GM19099 (cell line): ENCODE results near the gene FRMD8.

ENCODE experiments used
- POLR2A ChIP-seq: IDR thresholded peaks from 3 replicates; pipeline ENCODE4 v1.6.1; 2011; ENCODE audit warnings: low read depth; ENCODE audit not compliant: insufficient read length; ENCODE audit errors: extremely low read depth

Gene FRMD8

GRCh38 chr11:65421794-65422632 is 35.6 kb downstream of the FRMD8 start:
- peak; percentile 56 for TF ChIP-seq POLR2A

DNA sequence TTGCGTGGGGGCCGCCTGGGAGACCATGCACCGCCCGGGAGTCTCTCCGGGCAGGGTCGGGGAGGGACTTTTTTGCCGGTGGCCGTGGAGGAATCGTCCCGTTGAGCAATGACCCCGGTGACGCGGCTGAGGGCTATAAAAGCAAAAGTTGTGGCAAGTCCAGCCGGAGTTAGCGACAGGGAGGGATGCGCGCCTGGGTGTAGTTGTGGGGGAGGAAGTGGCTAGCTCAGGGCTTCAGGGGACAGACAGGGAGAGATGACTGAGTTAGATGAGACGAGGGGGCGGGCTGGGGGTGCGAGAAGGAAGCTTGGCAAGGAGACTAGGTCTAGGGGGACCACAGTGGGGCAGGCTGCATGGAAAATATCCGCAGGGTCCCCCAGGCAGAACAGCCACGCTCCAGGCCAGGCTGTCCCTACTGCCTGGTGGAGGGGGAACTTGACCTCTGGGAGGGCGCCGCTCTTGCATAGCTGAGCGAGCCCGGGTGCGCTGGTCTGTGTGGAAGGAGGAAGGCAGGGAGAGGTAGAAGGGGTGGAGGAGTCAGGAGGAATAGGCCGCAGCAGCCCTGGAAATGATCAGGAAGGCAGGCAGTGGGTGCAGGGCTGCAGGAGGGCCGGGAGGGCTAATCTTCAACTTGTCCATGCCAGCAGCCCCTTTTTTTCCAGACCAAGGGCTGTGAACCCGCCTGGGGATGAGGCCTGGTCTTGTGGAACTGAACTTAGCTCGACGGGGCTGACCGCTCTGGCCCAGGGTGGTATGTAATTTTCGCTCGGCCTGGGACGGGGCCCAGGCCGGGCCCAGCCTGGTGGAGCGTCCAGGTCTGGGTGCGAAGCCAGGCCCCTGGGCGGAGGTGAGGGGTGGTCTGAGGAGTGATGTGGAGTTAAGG is 36.4 kb downstream of the FRMD8 start, which contains the start of gene NEAT1:
Gene NEAT1 (plus strand): TSS at position 166 of the 883 bp plus-strand sequence.
- TF ChIP-seq POLR2A: peak; percentile 100

GRCh38 chr11:65423516-65424204 is 37.2 kb downstream of the FRMD8 start:
- peak; percentile 50 for TF ChIP-seq POLR2A

GRCh38 chr11:65424205-65425104 is 38.0 kb downstream of the FRMD8 start:
- peak; percentile 46 for TF ChIP-seq POLR2A

GRCh38 chr11:65425105-65425970 is 38.9 kb downstream of the FRMD8 start:
- TF ChIP-seq POLR2A: peak; percentile 69

GRCh38 chr11:65425971-65426838 is 39.8 kb downstream of the FRMD8 start:
- peak; percentile 64 for TF ChIP-seq POLR2A

GRCh38 chr11:65426839-65427690 is 40.6 kb downstream of the FRMD8 start:
- TF ChIP-seq POLR2A: peak; percentile 76

- TF ChIP-seq POLR2A: peak; percentile 52
These were observed 41.5 kb downstream of the FRMD8 start for GRCh38 chr11:65427691-65428577.

DNA sequence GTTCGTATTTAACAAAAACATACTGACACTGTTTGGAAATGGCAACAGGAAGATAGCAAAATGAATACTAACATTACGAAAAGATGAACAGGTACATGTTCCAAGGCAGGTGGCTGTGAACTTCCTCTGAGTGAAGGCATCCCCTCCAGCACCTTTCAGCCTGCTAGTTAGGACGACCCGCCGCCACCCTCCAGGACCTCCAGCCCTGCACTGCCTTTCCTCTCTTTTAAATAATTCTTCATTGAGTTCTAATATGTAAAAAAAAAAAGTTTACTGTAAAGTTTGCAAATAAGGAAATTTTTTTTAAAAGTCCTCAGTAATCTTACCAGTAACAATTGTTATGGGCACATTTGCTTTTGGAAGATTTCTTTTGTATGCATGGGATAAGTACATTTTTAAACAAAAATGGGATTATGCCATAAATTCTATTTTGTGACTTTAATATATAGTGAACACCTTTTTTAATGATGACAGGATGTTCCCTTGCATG is 42.2 kb downstream of the FRMD8 start:
- peak; percentile 52 for TF ChIP-seq POLR2A

- TF ChIP-seq POLR2A: no peak
These were observed 42.7 kb downstream of the FRMD8 start for GRCh38 chr11:65429068-65429681.
